GM19351 (cell line): ENCODE data around the gene DNAJC7.
"Not testable (repeated sequence)": the region's sequence is repeated elsewhere in the genome, so short reads cannot be mapped to it uniquely, and the experiment has no call there.

ENCODE experiments used
- ATAC-seq: cut with Tn5 transposase; IDR thresholded peaks from one replicate; pipeline ENCODE4 v1.9.1; 2021; ENCODE audit warnings: mild to moderate bottlenecking, moderate library complexity; ENCODE audit not compliant: unreplicated experiment

Gene DNAJC7

DNA sequence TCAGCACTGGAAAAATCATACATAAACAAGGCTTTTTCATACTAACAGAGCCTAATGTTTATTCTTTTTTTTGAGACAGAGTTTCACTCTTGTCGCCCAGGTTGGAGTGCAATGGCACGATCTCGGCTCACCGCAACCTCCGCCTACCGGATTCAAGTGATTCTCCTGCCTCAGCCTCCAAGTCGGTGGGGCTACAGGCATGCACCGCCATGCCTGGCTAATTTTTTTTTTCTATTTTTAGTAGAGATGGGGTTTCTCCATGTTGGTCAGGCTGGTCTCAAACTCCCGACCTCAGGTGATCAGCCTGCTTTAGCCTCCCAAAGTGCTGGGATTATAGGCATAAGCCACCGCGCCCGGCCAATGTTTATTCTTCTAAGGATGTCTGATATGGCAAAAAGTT is 3.5 kb downstream of the DNAJC7 start:
- not testable (repeated sequence) for ATAC-seq

DNA sequence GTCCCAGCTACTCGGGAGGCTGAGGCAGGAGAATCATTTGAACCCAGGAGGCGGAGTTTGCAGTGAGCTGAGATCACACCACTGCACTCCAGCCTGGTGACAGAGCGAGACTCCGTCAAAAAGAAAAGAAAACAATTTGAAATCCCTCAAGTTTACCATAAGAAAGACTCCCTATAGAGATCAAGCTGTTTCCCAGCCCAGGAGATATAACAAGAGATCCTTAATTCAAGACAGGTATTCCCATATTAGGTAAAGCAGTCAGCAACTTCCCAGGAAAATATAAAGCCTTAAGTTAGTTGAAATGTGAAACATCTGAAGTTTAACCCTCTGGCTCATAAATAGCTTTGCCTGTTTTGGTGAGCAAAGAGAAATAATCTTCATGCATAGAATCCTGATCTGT is 4.9 kb downstream of the DNAJC7 start:
- ATAC-seq, result not testable (repeated sequence)

DNA sequence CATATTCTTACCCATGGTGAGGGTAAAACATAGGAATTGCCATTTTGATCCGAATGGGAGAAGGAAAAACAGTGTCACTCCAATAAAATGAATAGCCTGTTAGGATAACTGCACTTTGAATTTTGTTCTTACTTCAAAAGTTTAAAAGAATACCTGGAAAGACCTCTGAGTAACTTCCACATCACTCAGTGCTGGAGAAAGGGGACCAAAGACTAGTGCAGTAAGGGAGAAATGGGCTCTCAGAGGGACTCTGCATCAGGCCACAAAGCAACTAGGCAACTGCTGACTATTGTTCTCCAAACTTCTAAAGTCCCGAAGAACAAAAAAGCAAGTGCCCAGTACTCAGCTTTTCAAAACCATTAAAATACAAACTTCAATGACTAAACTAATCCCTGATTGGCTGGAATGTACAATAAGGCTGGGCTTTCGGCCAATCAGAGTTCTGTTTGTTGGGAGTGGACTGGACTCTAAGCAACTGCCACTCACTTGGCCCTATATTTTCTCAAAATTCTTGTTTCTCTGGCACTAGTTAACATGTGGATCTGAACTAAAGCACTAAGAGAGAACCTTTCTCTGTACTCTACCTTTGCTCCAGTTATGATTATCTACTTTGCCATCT is 6.2 kb downstream of the DNAJC7 start:
- no peak for ATAC-seq

DNA sequence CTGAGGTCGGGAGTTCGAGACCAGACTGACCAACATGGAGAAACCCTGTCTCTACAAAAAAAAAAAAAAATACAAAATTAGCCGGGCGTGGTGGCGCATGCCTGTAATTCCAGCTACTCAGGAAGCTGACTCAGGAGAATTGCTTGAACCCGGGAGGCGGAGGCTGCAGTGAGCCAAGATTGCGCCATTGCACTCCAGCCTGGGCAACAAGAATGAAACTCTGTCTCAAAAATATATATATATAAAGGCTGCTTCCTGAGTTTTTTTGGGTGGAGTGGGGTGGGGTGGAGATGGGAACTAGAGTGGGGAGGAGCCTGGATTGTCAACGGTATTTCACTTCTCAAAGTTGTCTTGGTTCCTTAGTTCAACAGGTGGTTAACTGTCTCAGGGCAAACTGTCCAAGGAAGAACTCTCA is 7.0 kb downstream of the DNAJC7 start:
- not testable (repeated sequence) for ATAC-seq

DNA sequence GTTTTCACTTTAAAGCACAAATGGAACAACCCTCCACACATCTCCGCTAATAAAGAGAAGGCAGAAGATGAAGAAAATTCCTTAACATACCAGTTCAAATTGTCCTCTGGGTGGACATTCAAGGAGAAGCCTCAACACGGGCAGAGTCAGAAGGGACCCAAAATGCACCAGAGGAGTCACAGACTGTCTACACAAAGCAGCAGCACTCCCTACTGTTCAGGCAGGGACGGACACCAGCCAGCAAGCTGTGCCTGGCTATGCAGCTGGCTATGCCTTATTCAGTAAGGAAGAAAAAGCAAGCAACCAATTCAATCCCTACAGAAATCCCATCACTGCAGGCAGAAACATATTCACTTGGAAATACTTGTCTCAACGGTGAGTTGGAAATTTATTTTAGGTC is 8.1 kb downstream of the DNAJC7 start:
- ATAC-seq, result no peak

- ATAC-seq, result no peak
Measured at GRCh38 chr17:42005166-42005565, 12.1 kb downstream of the DNAJC7 start.

- ATAC-seq, result no peak
Measured at GRCh38 chr17:42002792-42003301, 14.4 kb downstream of the DNAJC7 start.

- no peak for ATAC-seq
Measured at GRCh38 chr17:42002175-42002791, 15.0 kb downstream of the DNAJC7 start.

DNA sequence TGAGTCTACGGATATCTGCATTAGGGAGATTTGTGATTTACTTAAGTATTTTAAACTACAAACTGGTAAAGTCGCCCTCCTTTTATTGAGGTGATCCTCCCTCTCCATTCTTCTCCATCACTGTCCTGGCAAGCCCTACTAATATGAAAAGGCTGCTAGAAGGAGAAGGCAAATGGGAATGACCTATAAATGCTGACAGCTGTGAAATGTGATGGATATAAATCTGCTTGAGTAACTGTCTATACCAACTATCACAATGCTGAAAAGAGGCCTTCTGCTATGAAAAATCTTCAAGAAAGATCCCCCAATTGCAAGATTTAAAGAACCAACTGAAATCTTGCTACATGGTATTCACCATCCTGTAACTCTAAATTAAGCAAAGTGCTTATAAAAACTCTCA is 15.5 kb downstream of the DNAJC7 start:
- ATAC-seq, result no peak

DNA sequence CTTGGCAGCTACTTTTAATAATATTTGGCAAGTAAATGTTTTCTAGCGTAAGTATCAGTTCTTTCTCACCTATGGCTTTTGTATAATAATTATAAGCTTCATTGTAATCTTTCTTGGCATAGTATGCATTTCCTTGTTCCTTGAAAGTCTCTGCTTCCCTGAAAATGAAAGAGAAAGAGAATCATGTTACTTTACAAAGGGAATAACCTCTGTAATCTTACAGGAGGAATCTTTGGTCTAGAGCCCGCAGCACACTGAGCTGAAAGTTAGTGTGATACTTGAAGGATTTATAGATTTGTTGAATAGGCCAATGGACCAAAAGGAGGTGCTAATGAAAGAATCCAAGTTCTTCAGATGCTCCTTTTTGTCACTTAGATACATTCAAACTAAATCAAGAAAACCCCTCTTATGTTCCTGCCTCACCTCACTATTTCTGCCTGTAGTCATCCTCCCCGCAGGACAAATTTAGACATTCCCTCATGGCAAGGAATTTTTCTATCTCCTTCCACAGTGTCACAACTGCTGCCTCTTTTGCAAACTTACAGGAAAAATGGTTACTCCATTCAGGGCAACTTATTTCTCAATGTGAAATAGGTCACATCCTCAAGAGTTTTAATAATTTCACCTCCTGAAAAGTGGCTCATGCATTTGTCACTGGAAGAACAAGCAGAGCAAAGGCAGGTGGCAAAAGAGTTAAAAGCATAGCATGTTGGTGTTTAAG is 16.7 kb downstream of the DNAJC7 start:
- no peak for ATAC-seq

DNA sequence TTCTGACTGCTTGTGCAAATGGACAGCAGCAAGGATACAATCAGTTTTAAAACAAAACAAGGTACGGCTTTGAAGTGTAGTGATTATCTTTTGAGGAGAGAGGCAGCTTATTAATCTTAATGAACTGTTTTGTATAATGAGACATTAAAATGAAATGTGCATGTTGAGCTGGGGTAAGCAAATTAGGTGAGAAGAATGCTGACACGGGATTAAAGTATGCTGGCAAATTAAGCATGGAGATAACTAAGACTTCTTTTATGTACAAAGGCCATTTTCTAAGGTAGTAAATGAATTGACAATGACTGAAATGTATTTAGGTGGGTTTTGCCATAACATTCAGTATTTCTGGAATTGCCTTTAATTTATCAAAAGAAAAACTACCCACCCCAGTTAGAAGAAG is 18.7 kb downstream of the DNAJC7 start:
- ATAC-seq, result no peak

DNA sequence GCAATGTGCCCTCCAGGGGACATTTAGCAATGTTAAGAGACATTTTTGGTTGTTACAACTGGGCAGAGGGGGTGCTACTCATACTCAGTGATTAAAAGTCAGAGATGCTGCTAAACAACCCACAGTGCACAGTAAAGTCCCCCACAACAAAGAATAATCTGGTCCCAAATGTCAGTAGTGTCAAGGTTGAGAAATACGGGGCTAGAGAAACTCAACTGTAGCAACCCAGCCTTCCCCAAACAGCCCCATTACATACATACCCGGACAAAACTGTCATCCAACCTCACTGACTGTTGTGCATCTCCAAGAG is 20.4 kb downstream of the DNAJC7 start:
- ATAC-seq, result no peak

- no peak for ATAC-seq
Measured at GRCh38 chr17:41992576-41992975, 24.7 kb downstream of the DNAJC7 start.

DNA sequence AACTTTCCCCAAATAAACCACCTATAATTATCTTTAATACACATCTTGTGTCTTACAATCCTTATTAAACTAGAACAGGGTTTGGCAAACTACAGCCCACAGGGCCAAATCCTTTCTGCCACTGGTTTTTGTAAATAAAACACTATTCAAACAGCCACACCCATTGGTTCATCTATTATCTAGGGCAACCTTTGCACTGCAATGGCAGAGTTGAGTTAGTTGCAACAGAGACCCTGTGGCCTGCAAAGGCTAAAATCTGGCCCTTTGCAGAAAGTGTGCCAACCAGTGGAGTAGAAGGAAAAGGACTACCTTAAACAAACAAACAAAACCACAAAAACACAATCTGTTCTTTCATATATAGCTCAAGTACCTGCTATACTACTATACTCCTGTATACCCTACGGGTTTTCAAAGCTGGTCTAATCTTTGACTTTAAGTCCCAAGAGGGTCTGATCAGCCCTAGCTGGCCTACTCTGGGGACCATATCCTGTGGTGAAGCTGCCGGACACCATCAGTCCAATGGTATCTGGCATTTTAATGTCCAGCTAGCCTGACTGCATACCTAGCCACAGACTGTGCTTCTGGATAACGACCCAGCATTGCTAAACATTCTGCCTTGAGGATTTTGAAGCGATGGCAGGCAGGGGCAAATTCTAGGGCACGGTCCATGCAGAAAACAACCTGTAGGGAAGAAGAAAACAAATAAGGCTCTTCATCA is 27.4 kb downstream of the DNAJC7 start:
- ATAC-seq, result no peak

DNA sequence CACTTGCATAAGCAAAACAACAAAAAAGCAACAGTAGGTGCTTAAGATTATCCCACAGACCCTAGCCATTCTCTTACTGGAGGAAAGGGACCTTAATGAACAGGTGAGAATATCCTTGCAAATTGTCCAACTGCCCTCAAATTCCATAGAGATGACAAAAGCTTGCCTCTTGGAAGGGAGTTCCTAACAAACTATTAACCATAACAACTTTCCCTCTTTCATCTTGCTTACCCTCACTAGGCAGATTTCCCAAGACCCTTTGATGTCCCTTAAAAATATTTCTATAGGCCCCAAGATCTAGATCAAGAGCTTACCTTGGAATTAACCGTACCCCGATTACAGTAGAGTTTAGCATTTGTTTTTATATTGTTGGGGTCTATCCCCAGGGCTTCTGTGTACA is 28.8 kb downstream of the DNAJC7 start:
- ATAC-seq, result no peak

DNA sequence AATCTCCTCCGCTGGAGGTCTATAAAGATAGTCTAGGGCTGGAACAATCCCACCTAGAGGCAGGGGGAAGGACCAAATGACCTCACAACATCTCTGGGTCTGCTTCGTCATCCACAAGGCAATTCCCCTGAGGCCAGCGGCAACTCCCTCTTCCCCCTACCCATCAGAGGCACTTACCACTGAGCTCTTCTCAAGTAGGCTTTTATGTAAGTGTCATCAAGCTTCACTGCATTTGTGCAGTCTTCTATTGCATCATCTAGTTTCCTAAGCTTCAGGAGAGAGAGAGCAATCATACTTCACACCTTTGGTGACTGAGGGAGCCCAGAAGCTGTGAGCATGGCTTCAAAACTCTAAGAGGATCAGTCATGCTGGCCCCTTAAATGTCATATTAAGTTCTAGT is 29.6 kb downstream of the DNAJC7 start:
- ATAC-seq, result no peak

DNA sequence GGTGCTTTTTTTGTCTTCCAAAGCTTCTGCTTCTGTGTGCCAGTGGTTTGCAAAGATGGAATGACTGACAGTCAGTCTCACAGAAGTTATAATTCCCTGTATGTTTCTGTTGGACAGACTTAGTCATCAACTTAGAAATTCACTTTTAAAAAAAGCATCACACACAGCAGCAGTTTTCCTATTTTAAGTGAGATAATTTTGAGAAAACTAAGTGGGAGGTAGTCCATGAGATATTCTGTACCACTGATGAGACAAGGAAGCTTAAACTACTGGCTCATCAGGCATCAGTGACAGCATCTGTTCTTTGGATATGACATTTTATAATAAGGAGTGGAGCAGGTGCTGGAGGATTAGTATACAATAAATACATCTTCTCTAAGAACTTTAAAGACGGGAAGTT is 30.6 kb downstream of the DNAJC7 start:
- no peak for ATAC-seq

- ATAC-seq, result no peak
Measured at GRCh38 chr17:41985919-41986318, 31.3 kb downstream of the DNAJC7 start.

GRCh38 chr17:41984454-41984853 is 32.8 kb downstream of the DNAJC7 start:
- no peak for ATAC-seq

- ATAC-seq, result no peak
Measured at GRCh38 chr17:41982026-41982760, 35.0 kb downstream of the DNAJC7 start.

DNA sequence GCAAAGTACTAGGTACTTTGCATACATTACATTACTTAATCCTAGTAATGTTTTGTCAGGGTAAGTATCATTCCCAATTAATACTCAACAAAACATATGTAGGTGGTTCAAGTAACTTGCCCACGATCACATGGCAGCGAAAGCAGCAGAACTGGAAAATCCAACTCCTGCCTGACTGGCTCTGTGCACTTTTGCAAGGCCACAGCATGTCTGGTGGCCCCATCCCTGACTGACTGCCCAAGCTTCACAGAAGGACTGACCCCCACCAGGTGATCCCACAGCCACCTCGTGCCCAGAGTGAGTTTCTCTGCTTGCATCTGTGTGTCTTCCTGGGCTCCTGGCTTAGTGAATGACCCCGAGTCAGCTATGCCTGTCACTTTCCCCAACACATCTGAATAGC is 39.2 kb downstream of the DNAJC7 start:
- no peak for ATAC-seq
